Gastrocnemius medialis (tissue), 4 donors: ENCODE data around the gene UCKL1. TPM values are rescaled to one million over a fixed set of nuclear protein-coding genes. Genes with fewer than 3 reads are reported as not detected.

Source experiments
- ATAC-seq, 2 donors: fragments of 150-250 bp; one replicate each; pipeline ENCODE4 v1.9.1; 2016
- DNase-seq, 2 donors: peaks; one replicate each; pipeline ENCODE4 v3.0.0-alpha.2; 2019
- H3K27ac ChIP-seq, 4 donors: fragments of 200-600 bp; sonication (generic); 1 replicate in 1 of 4; 2 replicates in 3 of 4; pipeline ENCODE4 v1.5.1; 2016 to 2018; ENCODE audit warnings: mild to moderate bottlenecking in 2 of 4, moderate library complexity in 1 of 4
- H3K27me3 ChIP-seq, 3 donors: fragments of 200-600 bp; sonication (generic) in 2 of 3; 1 replicate in 1 of 3; 2 replicates in 2 of 3; pipeline versions ENCODE4 v1.5.1 to v1.6.0; 2016 to 2019; ENCODE audit warnings: mild to moderate bottlenecking in 1 of 3, moderate library complexity in 1 of 3
- H3K36me3 ChIP-seq, 2 donors: fragments of 200-600 bp; sonication (generic) in 1 of 2; one replicate each; pipeline ENCODE4 v1.5.1; 2017 to 2018
- H3K4me1 ChIP-seq, 2 donors: fragments of 200-600 bp; sonication (generic) in 1 of 2; one replicate each; pipeline ENCODE4 v1.5.1; 2016 to 2017; ENCODE audit warnings: mild to moderate bottlenecking in 2 of 2
- H3K4me3 ChIP-seq, 4 donors: fragments of 200-600 bp; sonication (generic) in 3 of 4; 1 replicate in 1 of 4; 2 replicates in 3 of 4; pipeline ENCODE4 v1.5.1; 2016 to 2019; ENCODE audit warnings: mild to moderate bottlenecking in 2 of 4
- H3K9me3 ChIP-seq, 3 donors: fragments of 200-600 bp; sonication (generic) in 2 of 3; 1 replicate in 1 of 3; 2 replicates in 2 of 3; pipeline ENCODE4 v1.5.1; 2016 to 2019
- CTCF ChIP-seq, 5 experiments: fragments of 450-650 bp in 3 of 5; fragments of 200-600 bp in 2 of 5; sonication (generic) in 2 of 5; IDR thresholded peaks in 4 of 5; conservative IDR thresholded peaks in 1 of 5; 1 replicate in 4 of 5; 2 replicates in 1 of 5; pipeline ENCODE4 v1.5.1; 2016 to 2019; ENCODE audit warnings: antibody characterized with exemption in 5 of 5, mild to moderate bottlenecking in 3 of 5, moderate library complexity in 3 of 5
- POLR2A ChIP-seq, 2 donors: fragments of 450-650 bp; IDR thresholded peaks; one replicate each; pipeline ENCODE4 v1.6.1; 2017; ENCODE audit warnings: antibody characterized with exemption in 2 of 2, mild to moderate bottlenecking in 2 of 2, moderate library complexity in 2 of 2
- in situ Hi-C, 4 donors: fragments of 200-750 bp; cut with MboI; loops; one replicate each; pipeline versions ENCODE4 v1.15.0 to v1.8.0; 2017; ENCODE audit warnings: low sequenced_read_pairs in 4 of 4
- intact Hi-C: fragments of 100-400 bp; cut with DNase I; formaldehyde crosslinking; loops from one replicate; pipeline ENCODE4 v1.15.1; 2023; ENCODE audit warnings: low total_unique reads
- total RNA-seq, 4 donors: library from RNA; depleted of rRNA; stranded (reverse); fragments of >200 nt; gene quantifications; one replicate each; pipeline versions ENCODE4 v1.1.0 to v1.2.3, GENCODE V29; 2016

Gene UCKL1
- total RNA-seq, 4 donors from 2014 or later = 22.0 to 46.4 (median 27.1) TPM

- no peak for TF ChIP-seq CTCF (IDR thresholded peaks at IDR 0.05 in 4 of 5, conservative IDR thresholded peaks at IDR 0.05 in 1 of 5)
- TF ChIP-seq POLR2A (IDR thresholded peaks at IDR 0.05) = no peak
- ATAC-seq (peak; percentile 60 to 73), DNase-seq (peak in 1 of 2 donors; percentile 45)
- in situ Hi-C loops = loop anchor here in 1 of 4 donors (10.0 kb wide), 1 partner anchor 185 kb away; no protein-coding TSS in a partner anchor
- Histone ChIP-seq H3K27ac (peak within 1 kb of the TSS; percentile 58 to 74 (median 67)), H3K27me3 (no peaks in the 10 kb centered on the region), H3K9me3 (no peaks in the 10 kb centered on the region), H3K4me1 (peaks cover 9 to 24% of the 10 kb centered on the region in 2 donors), H3K36me3 (peaks cover 0 to 12% of the 10 kb centered on the region in 2 donors), H3K4me3 (peak within 1 kb of the TSS; percentile 54 to 67 (median 62))
- intact Hi-C loops = no loop called here
These were observed 13.9 kb upstream of the UCKL1 start, which contains the start of gene ZNF512B for GRCh38 chr20:63969838-63970713. TSS of gene ZNF512B (minus strand) at chr20:63969930. CDS start at chr20:63967950, 1,980 bp downstream.

- in situ Hi-C loops = no loop called here
- Histone ChIP-seq H3K36me3 (peaks cover 0 to 16% of the 10 kb centered on the region in 2 donors), H3K4me3 (peak overlapping the region; percentile 54 to 67 (median 62)), H3K9me3 (no peaks in the 10 kb centered on the region), H3K27me3 (no peaks in the 10 kb centered on the region), H3K4me1 (peaks cover 9 to 23% of the 10 kb centered on the region in 2 donors), H3K27ac (peak overlapping the region; percentile 58 to 74 (median 67))
- ATAC-seq (peak; percentile 17 to 28), DNase-seq (peak in 1 of 2 donors; percentile 12)
- TF ChIP-seq CTCF (IDR thresholded peaks at IDR 0.05 in 4 of 5, conservative IDR thresholded peaks at IDR 0.05 in 1 of 5) = no peak
- no peak for TF ChIP-seq POLR2A (IDR thresholded peaks at IDR 0.05)
- intact Hi-C loops = no loop called here
These were observed 12.9 kb upstream of the UCKL1 start for GRCh38 chr20:63968928-63969760.

- Histone ChIP-seq H3K36me3 (peaks cover 0 to 24% of the 10 kb centered on the region in 2 donors), H3K9me3 (no peaks in the 10 kb centered on the region), H3K27me3 (no peaks in the 10 kb centered on the region), H3K4me3 (peak overlapping the region in 3 of 4 donors; percentile 62 to 67 (median 62)), H3K27ac (peak overlapping the region; percentile 58 to 74 (median 67)), H3K4me1 (peaks cover 9 to 16% of the 10 kb centered on the region in 2 donors)
- intact Hi-C loops (no loop called here), in situ Hi-C loops (no loop called here)
- ATAC-seq (no peak), DNase-seq (peak in 1 of 2 donors; percentile 16)
- TF ChIP-seq CTCF (IDR thresholded peaks at IDR 0.05 in 4 of 5, conservative IDR thresholded peaks at IDR 0.05 in 1 of 5) (no peak), POLR2A (IDR thresholded peaks at IDR 0.05) (no peak)
These were observed 12.1 kb upstream of the UCKL1 start for GRCh38 chr20:63968136-63968927.
